HCT116 (cell line): ENCODE measurements around the gene RPS6KC1. TPM values are rescaled to one million over a fixed set of nuclear protein-coding genes. Genes with fewer than 3 reads are reported as not detected.

Experiments used
- ATAC-seq: fragments of 200-7000 bp; cut with Tn5 transposase; 2 replicates; pipeline ENCODE4 v1.9.1; 2020; ENCODE audit warnings: mild to moderate bottlenecking, moderate library complexity
- BruUV-seq: library from RNA; stranded (reverse); fragments of 400-500 nt; replicated peaks from 2 replicates; lab custom pipeline; 2021; lab: Mats Ljungman, UMichigan
- CTCF ChIA-PET: fragments of 300-600 bp; sonication (Branson Sonifier 250); formaldehyde crosslinking; loops from one replicate; lab custom pipeline; 2021; ENCODE audit warnings: antibody characterized with exemption; lab: Charles Lee
- POLR2A ChIA-PET: fragments of 300-600, 350-600 bp; sonication (Branson Sonifier 250); formaldehyde crosslinking; loops from one replicate; lab custom pipeline; 2021; ENCODE audit warnings: antibody characterized with exemption; lab: Charles Lee
- RAD21 ChIA-PET, 2 experiments: fragments of 300-600 bp; sonication (Branson Sonifier 250); formaldehyde crosslinking; loops; one replicate each; lab custom pipeline; 2023; ENCODE audit warnings: low total read pairs in 2 of 2; ENCODE audit not compliant: uncharacterized antibody in 2 of 2, unreplicated experiment in 2 of 2, low non-redundant PET in 1 of 2; lab: Charles Lee
- DNase-seq: peaks from one replicate; pipeline ENCODE4 v3.0.0-alpha.2; 2010; ENCODE audit warnings: low read depth, low spot score
- H2AFZ ChIP-seq: fragments of 200-600 bp; shearing (Covaris generic), sonication (generic); 2 replicates; pipeline ENCODE4 v1.6.1; 2017; ENCODE audit warnings: low read depth, mixed run types, mixed read lengths, antibody characterized with exemption, low read length; ENCODE audit not compliant: poor library complexity, severe bottlenecking
- H3K27ac ChIP-seq: 2 replicates; pipeline ENCODE4 v1.5.1; 2012; ENCODE audit warnings: low read depth, low read length
- H3K27me3 ChIP-seq: fragments of 200-600 bp; sonication (generic); 2 replicates; pipeline ENCODE4 v1.6.1; 2016; ENCODE audit warnings: mixed run types, low read length, mixed read lengths; ENCODE audit not compliant: insufficient read depth
- H3K36me3 ChIP-seq, 2 experiments: fragments of 200-500 bp in 1 of 2; fragments of 200-600 bp in 1 of 2; sonication (Bioruptor generic) in 1 of 2; sonication (generic) in 1 of 2; 2 replicates each; pipeline versions ENCODE4 v1.5.1 to v1.6.1; 2014 to 2016; ENCODE audit warnings: low read length in 2 of 2, inconsistent platforms in 1 of 2, mixed read lengths in 1 of 2, mixed run types in 1 of 2; ENCODE audit not compliant: insufficient read depth in 2 of 2, control insufficient read depth in 1 of 2
- H3K4me1 ChIP-seq, 2 experiments: fragments of 200-600 bp in 1 of 2; sonication (generic) in 1 of 2; 2 replicates each; pipeline versions ENCODE4 v1.5.1 to v1.6.1; 2012 to 2017; ENCODE audit warnings: low read length in 2 of 2, inconsistent platforms in 1 of 2, mild to moderate bottlenecking in 1 of 2, mixed read lengths in 1 of 2, mixed run types in 1 of 2, moderate library complexity in 1 of 2; ENCODE audit not compliant: insufficient read depth in 2 of 2, control insufficient read depth in 1 of 2
- H3K4me2 ChIP-seq: fragments of 200-600 bp; sonication (generic); 2 replicates; pipeline ENCODE4 v1.6.1; 2017; ENCODE audit warnings: mixed run types, low read length, mixed read lengths
- H3K4me3 ChIP-seq, 2 experiments: fragments of 200-600 bp in 1 of 2; sonication (generic) in 1 of 2; replicated peaks in 1 of 2; 2 replicates each; pipeline ENCODE4 v1.5.1; 2011 to 2016; ENCODE audit warnings: low read length in 2 of 2, control low read depth in 1 of 2, low read depth in 1 of 2, mild to moderate bottlenecking in 1 of 2, mixed read lengths in 1 of 2, mixed run types in 1 of 2
- H3K79me2 ChIP-seq: fragments of 200-600 bp; sonication (generic); 2 replicates; pipeline ENCODE4 v1.6.1; 2017; ENCODE audit warnings: mild to moderate bottlenecking, mixed run types, low read length, moderate library complexity, mixed read lengths; ENCODE audit not compliant: insufficient read depth
- H3K9ac ChIP-seq: fragments of 200-600 bp; sonication (generic); 2 replicates; pipeline ENCODE4 v1.6.1; 2016; ENCODE audit warnings: low read length, mixed read lengths
- H3K9me2 ChIP-seq: fragments of 200-600 bp; sonication (generic), shearing (Covaris generic); 2 replicates; pipeline ENCODE4 v1.6.1; 2017; ENCODE audit warnings: mixed run types, mild to moderate bottlenecking, moderate library complexity; ENCODE audit not compliant: insufficient read depth
- H3K9me3 ChIP-seq, 2 experiments: fragments of 200-500 bp in 1 of 2; fragments of 200-600 bp in 1 of 2; sonication (Bioruptor generic) in 1 of 2; sonication (generic) in 1 of 2; 2 replicates each; pipeline ENCODE4 v1.6.1; 2014 to 2017; ENCODE audit warnings: low read length in 2 of 2, mixed read lengths in 2 of 2, inconsistent platforms in 1 of 2, low read depth in 1 of 2, mild to moderate bottlenecking in 1 of 2, mixed run types in 1 of 2, moderate library complexity in 1 of 2; ENCODE audit not compliant: control insufficient read depth in 1 of 2, insufficient read depth in 1 of 2
- H4K20me1 ChIP-seq: fragments of 200-600 bp; sonication (generic), shearing (Covaris generic); 2 replicates; pipeline ENCODE4 v1.6.1; 2017; ENCODE audit warnings: mixed run types, mild to moderate bottlenecking, moderate library complexity; ENCODE audit not compliant: insufficient read depth
- CBX3 ChIP-seq: IDR thresholded peaks from 2 replicates; pipeline ENCODE4 v1.6.1; 2012; ENCODE audit warnings: low read depth
- CEBPB ChIP-seq: IDR thresholded peaks from 2 replicates; pipeline ENCODE4 v1.6.1; 2012; ENCODE audit warnings: low read depth
- EGR1 ChIP-seq: IDR thresholded peaks from 2 replicates; pipeline ENCODE4 v1.6.1; 2012; ENCODE audit warnings: low read depth
- ELF1 ChIP-seq: IDR thresholded peaks from 2 replicates; pipeline ENCODE4 v1.6.1; 2012; ENCODE audit warnings: low read depth, borderline replicate concordance
- EZH2phosphoT487 ChIP-seq: fragments of 200-600 bp; IDR thresholded peaks from 2 replicates; pipeline ENCODE4 v1.6.1; 2018; ENCODE audit warnings: antibody characterized with exemption, borderline replicate concordance
- FOSL1 ChIP-seq: IDR thresholded peaks from 2 replicates; pipeline ENCODE4 v1.6.1; 2012; ENCODE audit warnings: low read depth
- POLR2AphosphoS5 ChIP-seq: IDR thresholded peaks from 2 replicates; pipeline ENCODE4 v1.6.1; 2011; ENCODE audit warnings: mild to moderate bottlenecking, low read depth, low read length, moderate library complexity
- RAD21 ChIP-seq: IDR thresholded peaks from 2 replicates; pipeline ENCODE4 v1.6.1; 2012; ENCODE audit warnings: low read depth, mild to moderate bottlenecking
- SP1 ChIP-seq: IDR thresholded peaks from 2 replicates; pipeline ENCODE4 v1.6.1; 2012; ENCODE audit warnings: low read depth
- SRF ChIP-seq: IDR thresholded peaks from 2 replicates; pipeline ENCODE4 v1.6.1; 2012; ENCODE audit warnings: low read depth
- TCF7L2 ChIP-seq: IDR thresholded peaks from 2 replicates; pipeline ENCODE4 v1.7.0; 2011; ENCODE audit warnings: borderline replicate concordance, inconsistent platforms; ENCODE audit not compliant: insufficient read depth, insufficient read length; ENCODE audit errors: extremely low read depth
- ZFX ChIP-seq: fragments of 450-650 bp; IDR thresholded peaks from 2 replicates; pipeline ENCODE4 v1.6.1; 2017
- ZNF274 ChIP-seq: fragments of 200-500 bp; sonication (Bioruptor generic); IDR thresholded peaks from 2 replicates; pipeline ENCODE4 v1.6.1; 2014; ENCODE audit warnings: mild to moderate bottlenecking, low read depth, low read length, inconsistent platforms
- intact Hi-C: fragments of 100-400 bp; cut with micrococcal nuclease; formaldehyde crosslinking; loops from 2 replicates; pipeline ENCODE4 v1.10.0; 2022
- total RNA-seq: library from RNA; stranded (reverse); gene quantifications from one replicate; pipeline ENCODE4 v1.2.1, GENCODE V29; 2021; ENCODE audit not compliant: unreplicated experiment
- TF ChIP-seq, protein P1 (sequence below): IDR thresholded peaks from 2 replicates; pipeline ENCODE4 v1.6.1; 2012
- TF ChIP-seq, protein P2 (sequence below): IDR thresholded peaks from 2 replicates; pipeline ENCODE4 v1.6.1; 2012; ENCODE audit warnings: low read depth
- TF ChIP-seq, protein P3 (sequence below): IDR thresholded peaks from 2 replicates; pipeline ENCODE4 v1.6.1; 2012

Gene RPS6KC1
- total RNA-seq, 1 experiment from 2014 or later = 15.9 TPM

DNA sequence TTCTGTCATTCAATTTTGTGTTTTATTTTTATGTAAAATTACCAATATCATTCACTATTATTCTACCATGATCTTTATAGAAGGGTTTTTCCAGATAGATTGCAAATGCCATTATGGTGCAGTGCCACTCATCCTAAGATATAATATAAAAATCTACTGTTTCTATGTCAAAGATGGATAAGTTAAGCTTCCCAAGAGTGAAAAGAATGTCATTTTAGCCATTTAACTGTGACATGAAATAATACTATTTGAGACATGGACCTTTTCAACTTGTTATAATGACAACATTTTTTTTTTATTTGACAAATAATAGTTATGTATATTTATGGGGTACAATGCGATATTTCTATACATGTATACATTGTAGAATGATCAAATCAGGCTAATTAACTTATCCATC is 224.3 kb downstream of the RPS6KC1 start:
- BruUV-seq = no TSS peak
- Histone ChIP-seq H3K36me3 (no peaks in the 10 kb centered on the region), H3K4me2 (no peak overlapping the region), H3K4me3 (no peak overlapping the region), H3K9me2 (no peaks in the 10 kb centered on the region), H3K9ac (no peak overlapping the region), H3K27me3 (no peaks in the 10 kb centered on the region), H2AFZ (no peak overlapping the region), H3K27ac (no peak overlapping the region), H3K9me3 (no peaks in the 10 kb centered on the region), H3K79me2 (no peaks in the 10 kb centered on the region), H3K4me1 (no peaks in the 10 kb centered on the region), H4K20me1 (no peaks in the 10 kb centered on the region)
- TF ChIP-seq EGR1 (no peak), TCF7L2 (no peak), POLR2AphosphoS5 (no peak)
- DNase-seq (no peak), ATAC-seq (no peak)
- intact Hi-C loops = loop anchor here (10.0 kb wide), 1 partner anchor 60 kb away; no protein-coding TSS in a partner anchor
- ChIA-PET POLR2A (no interaction called here), CTCF (no interaction called here), RAD21 (no interaction called here)

GRCh38 chr1:213276236-213276635 is 225.2 kb downstream of the RPS6KC1 start:
- no peak overlapping the region for H3K27ac ChIP-seq
- DNase-seq (no peak), ATAC-seq (no peak)
- H3K4me2 ChIP-seq = no peak overlapping the region
- ChIA-PET RAD21 (no interaction called here), POLR2A (no interaction called here), CTCF (no interaction called here)
- no peaks in the 10 kb centered on the region for H4K20me1 ChIP-seq
- intact Hi-C loops = loop anchor here (10.0 kb wide), 1 partner anchor 61 kb away; no protein-coding TSS in a partner anchor
- H3K9me2 ChIP-seq = no peaks in the 10 kb centered on the region
- no peaks in the 10 kb centered on the region for H3K9me3 ChIP-seq
- H3K4me3 ChIP-seq = no peak overlapping the region
- no peaks in the 10 kb centered on the region for H3K27me3 ChIP-seq
- no peaks in the 10 kb centered on the region for H3K36me3 ChIP-seq
- H2AFZ ChIP-seq = no peak overlapping the region
- no peak overlapping the region for H3K9ac ChIP-seq
- no TSS peak for BruUV-seq
- no peaks in the 10 kb centered on the region for H3K79me2 ChIP-seq
- H3K4me1 ChIP-seq = no peaks in the 10 kb centered on the region
- TF ChIP-seq TCF7L2 (no peak), FOSL1 (no peak), POLR2AphosphoS5 (no peak), CBX3 (no peak), ZNF274 (no peak), ZFX (no peak), CEBPB (no peak), SP1 (no peak), EZH2phosphoT487 (no peak), EGR1 (no peak), ELF1 (no peak), RAD21 (no peak), SRF (no peak)
- TF ChIP-seq, protein P1, sequence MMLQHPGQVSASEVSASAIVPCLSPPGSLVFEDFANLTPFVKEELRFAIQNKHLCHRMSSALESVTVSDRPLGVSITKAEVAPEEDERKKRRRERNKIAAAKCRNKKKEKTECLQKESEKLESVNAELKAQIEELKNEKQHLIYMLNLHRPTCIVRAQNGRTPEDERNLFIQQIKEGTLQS = no peak
- TF ChIP-seq, protein P2, sequence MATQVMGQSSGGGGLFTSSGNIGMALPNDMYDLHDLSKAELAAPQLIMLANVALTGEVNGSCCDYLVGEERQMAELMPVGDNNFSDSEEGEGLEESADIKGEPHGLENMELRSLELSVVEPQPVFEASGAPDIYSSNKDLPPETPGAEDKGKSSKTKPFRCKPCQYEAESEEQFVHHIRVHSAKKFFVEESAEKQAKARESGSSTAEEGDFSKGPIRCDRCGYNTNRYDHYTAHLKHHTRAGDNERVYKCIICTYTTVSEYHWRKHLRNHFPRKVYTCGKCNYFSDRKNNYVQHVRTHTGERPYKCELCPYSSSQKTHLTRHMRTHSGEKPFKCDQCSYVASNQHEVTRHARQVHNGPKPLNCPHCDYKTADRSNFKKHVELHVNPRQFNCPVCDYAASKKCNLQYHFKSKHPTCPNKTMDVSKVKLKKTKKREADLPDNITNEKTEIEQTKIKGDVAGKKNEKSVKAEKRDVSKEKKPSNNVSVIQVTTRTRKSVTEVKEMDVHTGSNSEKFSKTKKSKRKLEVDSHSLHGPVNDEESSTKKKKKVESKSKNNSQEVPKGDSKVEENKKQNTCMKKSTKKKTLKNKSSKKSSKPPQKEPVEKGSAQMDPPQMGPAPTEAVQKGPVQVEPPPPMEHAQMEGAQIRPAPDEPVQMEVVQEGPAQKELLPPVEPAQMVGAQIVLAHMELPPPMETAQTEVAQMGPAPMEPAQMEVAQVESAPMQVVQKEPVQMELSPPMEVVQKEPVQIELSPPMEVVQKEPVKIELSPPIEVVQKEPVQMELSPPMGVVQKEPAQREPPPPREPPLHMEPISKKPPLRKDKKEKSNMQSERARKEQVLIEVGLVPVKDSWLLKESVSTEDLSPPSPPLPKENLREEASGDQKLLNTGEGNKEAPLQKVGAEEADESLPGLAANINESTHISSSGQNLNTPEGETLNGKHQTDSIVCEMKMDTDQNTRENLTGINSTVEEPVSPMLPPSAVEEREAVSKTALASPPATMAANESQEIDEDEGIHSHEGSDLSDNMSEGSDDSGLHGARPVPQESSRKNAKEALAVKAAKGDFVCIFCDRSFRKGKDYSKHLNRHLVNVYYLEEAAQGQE = no peak
- TF ChIP-seq, protein P3, sequence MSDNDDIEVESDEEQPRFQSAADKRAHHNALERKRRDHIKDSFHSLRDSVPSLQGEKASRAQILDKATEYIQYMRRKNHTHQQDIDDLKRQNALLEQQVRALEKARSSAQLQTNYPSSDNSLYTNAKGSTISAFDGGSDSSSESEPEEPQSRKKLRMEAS = no peak
